ENCODE results near the gene TNNT2. TPM values are rescaled to one million over a fixed set of nuclear protein-coding genes. Genes with fewer than 3 reads are reported as not detected.

The TNNT2 gene
- total RNA-seq, 1 donor from 2014 or later: not detected

- DNase-seq (ENCODE audit: low read depth in 2 of 2): no peak
Measured at GRCh38 chr1:201334325-201335173, 42.9 kb downstream of the TNNT2 start.

- DNase-seq (ENCODE audit: low read depth in 2 of 2): no peak
Measured at GRCh38 chr1:201332616-201333335, 44.7 kb downstream of the TNNT2 start.

- no peak for DNase-seq (ENCODE audit: low read depth in 2 of 2)
Measured at GRCh38 chr1:201332021-201332420, 45.5 kb downstream of the TNNT2 start.

GRCh38 chr1:201331166-201331565 lies 46.3 kb downstream of the TNNT2 start:
- no peak for DNase-seq (ENCODE audit: low read depth in 2 of 2)

- DNase-seq (ENCODE audit: low read depth in 2 of 2): no peak
Measured at GRCh38 chr1:201330541-201330940, 46.9 kb downstream of the TNNT2 start.

- no peak for DNase-seq (ENCODE audit: low read depth in 2 of 2)
Measured at GRCh38 chr1:201329801-201330200, 47.7 kb downstream of the TNNT2 start.

- DNase-seq (ENCODE audit: low read depth in 2 of 2): no peak
Measured at GRCh38 chr1:201329286-201329685, 48.2 kb downstream of the TNNT2 start.

- DNase-seq (ENCODE audit: low read depth in 2 of 2): no peak
Measured at GRCh38 chr1:201328576-201328975, 48.9 kb downstream of the TNNT2 start.

GRCh38 chr1:201327687-201328240 lies 49.7 kb downstream of the TNNT2 start:
- DNase-seq (ENCODE audit: low read depth in 2 of 2): no peak

GRCh38 chr1:201326710-201327109 lies 50.8 kb downstream of the TNNT2 start:
- DNase-seq (ENCODE audit: low read depth in 2 of 2): no peak

- DNase-seq (ENCODE audit: low read depth in 2 of 2): no peak
Measured at GRCh38 chr1:201325678-201326060, 51.8 kb downstream of the TNNT2 start.

GRCh38 chr1:201324821-201325677 lies 52.4 kb downstream of the TNNT2 start:
- DNase-seq (ENCODE audit: low read depth in 2 of 2): no peak

GRCh38 chr1:201324306-201324705 lies 53.2 kb downstream of the TNNT2 start:
- no peak for DNase-seq (ENCODE audit: low read depth in 2 of 2)

GRCh38 chr1:201322653-201323510 lies 54.6 kb downstream of the TNNT2 start:
- DNase-seq (ENCODE audit: low read depth in 2 of 2): no peak

GRCh38 chr1:201321826-201322390 lies 55.6 kb downstream of the TNNT2 start:
- no peak for DNase-seq (ENCODE audit: low read depth in 2 of 2)

GRCh38 chr1:201320168-201320788 lies 57.2 kb downstream of the TNNT2 start:
- no peak for DNase-seq (ENCODE audit: low read depth in 2 of 2)

- no peak for DNase-seq (ENCODE audit: low read depth in 2 of 2)
Measured at GRCh38 chr1:201319631-201320030, 57.8 kb downstream of the TNNT2 start.

GRCh38 chr1:201318504-201319340 lies 58.8 kb downstream of the TNNT2 start:
- DNase-seq (ENCODE audit: low read depth in 2 of 2): no peak

- DNase-seq (ENCODE audit: low read depth in 2 of 2): no peak
Measured at GRCh38 chr1:201317551-201317950, 59.9 kb downstream of the TNNT2 start.

Data from dermis microvascular lymphatic vessel endothelial cell (primary cell).